ENCODE measurements around the gene JAK2. TPM values are rescaled to one million over a fixed set of nuclear protein-coding genes. Genes with fewer than 3 reads are reported as not detected.

Gene JAK2
- total RNA-seq, 2 donors from 2014 or later: 10.4 to 12.3 TPM

GRCh38 chr9:5111696-5112095, 126.6 kb downstream of the JAK2 start:
- H3K27ac Mint-ChIP-seq: no peak overlapping the region
- H3K9me3 ChIP-seq (ENCODE audit: control insufficient read depth, low read length): no peaks in the 10 kb centered on the region
- no peak for TF ChIP-seq CTCF (conservative IDR thresholded peaks at IDR 0.05)
- 95 to 96% methylated on average over 8 to 28 of the region's 28 CpGs for WGBS, 2 experiments (ENCODE audit: insufficient coverage in 1 of 2, insufficient read length in 1 of 2)
- H3K4me1 ChIP-seq (ENCODE audit: control insufficient read depth, insufficient read depth, low read length): no peaks in the 10 kb centered on the region
- DNase-seq: no peak
- no peaks in the 10 kb centered on the region for H3K27me3 ChIP-seq (ENCODE audit: control insufficient read depth, insufficient read depth, low read length, poor library complexity, severe bottlenecking)
- peaks cover 10% of the 10 kb centered on the region for H3K36me3 ChIP-seq (ENCODE audit: control insufficient read depth, insufficient read depth, low read length)
- no peak overlapping the region for H3K27ac ChIP-seq (ENCODE audit: low read depth, low read length)
- H3K9me3 Mint-ChIP-seq: peaks cover 3% of the 10 kb centered on the region
- H3K4me3 Mint-ChIP-seq: no peak overlapping the region
- no peaks in the 10 kb centered on the region for H3K4me1 Mint-ChIP-seq
- peaks cover 29% of the 10 kb centered on the region for H3K36me3 Mint-ChIP-seq (ENCODE audit: low read depth)
- no peak overlapping the region for H3K9ac ChIP-seq (ENCODE audit: extremely low read depth, low read length, poor library complexity, severe bottlenecking)
- H3K4me3 ChIP-seq (ENCODE audit: low read length): no peak overlapping the region
- no peaks in the 10 kb centered on the region for H3K27me3 Mint-ChIP-seq (ENCODE audit: insufficient read depth)

GRCh38 chr9:5112109-5112592, 127.1 kb downstream of the JAK2 start:
- no peaks in the 10 kb centered on the region for H3K27me3 Mint-ChIP-seq (ENCODE audit: insufficient read depth)
- H3K27ac Mint-ChIP-seq: no peak overlapping the region
- H3K36me3 ChIP-seq (ENCODE audit: control insufficient read depth, insufficient read depth, low read length): peaks cover 10% of the 10 kb centered on the region
- no peak overlapping the region for H3K9ac ChIP-seq (ENCODE audit: extremely low read depth, low read length, poor library complexity, severe bottlenecking)
- no peak overlapping the region for H3K27ac ChIP-seq (ENCODE audit: low read depth, low read length)
- H3K4me3 Mint-ChIP-seq: no peak overlapping the region
- no peak for DNase-seq
- H3K36me3 Mint-ChIP-seq (ENCODE audit: low read depth): peaks cover 29% of the 10 kb centered on the region
- 96 to 99% methylated on average over 12 to 30 of the region's 30 CpGs for whole genome bisulfite sequencing, 2 experiments (ENCODE audit: insufficient coverage in 1 of 2, insufficient read length in 1 of 2)
- peaks cover 3% of the 10 kb centered on the region for H3K9me3 Mint-ChIP-seq
- TF ChIP-seq CTCF (conservative IDR thresholded peaks at IDR 0.05): no peak
- no peak overlapping the region for H3K4me3 ChIP-seq (ENCODE audit: low read length)
- H3K9me3 ChIP-seq (ENCODE audit: control insufficient read depth, low read length): no peaks in the 10 kb centered on the region
- H3K27me3 ChIP-seq (ENCODE audit: control insufficient read depth, insufficient read depth, low read length, poor library complexity, severe bottlenecking): no peaks in the 10 kb centered on the region
- no peaks in the 10 kb centered on the region for H3K4me1 ChIP-seq (ENCODE audit: control insufficient read depth, insufficient read depth, low read length)
- H3K4me1 Mint-ChIP-seq: no peaks in the 10 kb centered on the region

DNA sequence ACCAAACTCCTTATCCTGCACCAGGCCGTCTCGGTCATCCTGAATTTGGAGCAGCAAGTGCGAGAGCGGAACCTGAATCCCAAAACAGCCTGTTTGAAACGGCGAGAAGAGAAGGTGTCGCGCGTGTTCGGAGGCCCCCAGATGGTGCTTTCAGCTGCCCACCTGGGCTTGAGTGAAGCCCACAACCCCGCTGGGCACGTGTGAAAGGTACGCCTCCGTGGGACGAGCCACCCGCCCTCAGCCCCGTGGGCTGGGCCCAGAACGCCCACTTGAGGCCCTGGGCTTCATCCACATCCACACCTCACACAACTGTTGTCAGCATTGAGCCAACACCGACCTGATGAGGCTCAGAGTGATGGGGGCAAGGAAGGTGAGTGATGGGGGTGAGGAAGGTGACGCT, 127.6 kb downstream of the JAK2 start:
- Mint-ChIP-seq H3K27ac (no peak overlapping the region), H3K4me3 (no peak overlapping the region), H3K4me1 (no peaks in the 10 kb centered on the region), H3K27me3 (ENCODE audit: insufficient read depth) (no peaks in the 10 kb centered on the region), H3K36me3 (ENCODE audit: low read depth) (peaks cover 29% of the 10 kb centered on the region), H3K9me3 (peaks cover 3% of the 10 kb centered on the region)
- Histone ChIP-seq H3K27ac (ENCODE audit: low read depth, low read length) (no peak overlapping the region), H3K36me3 (ENCODE audit: control insufficient read depth, insufficient read depth, low read length) (peaks cover 10% of the 10 kb centered on the region), H3K4me1 (ENCODE audit: control insufficient read depth, insufficient read depth, low read length) (no peaks in the 10 kb centered on the region), H3K9me3 (ENCODE audit: control insufficient read depth, low read length) (no peaks in the 10 kb centered on the region), H3K4me3 (ENCODE audit: low read length) (no peak overlapping the region), H3K9ac (ENCODE audit: extremely low read depth, low read length, poor library complexity, severe bottlenecking) (no peak overlapping the region), H3K27me3 (ENCODE audit: control insufficient read depth, insufficient read depth, low read length, poor library complexity, severe bottlenecking) (no peaks in the 10 kb centered on the region)
- no peak for TF ChIP-seq CTCF (conservative IDR thresholded peaks at IDR 0.05)
- WGBS, 2 experiments (ENCODE audit: insufficient coverage in 1 of 2, insufficient read length in 1 of 2): 93% methylated on average over 10 to 19 of the region's 20 CpGs
- DNase-seq: peak; percentile 34

All from endodermal cell (in vitro differentiated cells).